Stomach (tissue), 9 donors: Measurements from ENCODE around the gene SHROOM4. TPM values are rescaled to one million over a fixed set of nuclear protein-coding genes. Genes with fewer than 3 reads are reported as not detected.

Source experiments
- DNase-seq, 2 donors: peaks; one replicate each; pipeline versions ENCODE4 v3.0.0 to v3.0.0-alpha.2; 2013 to 2019
- H3K27ac ChIP-seq, 5 donors: fragments of 200-600 bp in 4 of 5; sonication (generic) in 4 of 5; one replicate each; pipeline ENCODE4 v1.5.1; 2013 to 2019; ENCODE audit warnings: mild to moderate bottlenecking in 1 of 5, moderate library complexity in 1 of 5
- H3K27me3 ChIP-seq, 3 donors: fragments of 200-600 bp; sonication (generic); one replicate each; pipeline ENCODE4 v1.5.1; 2017 to 2019; ENCODE audit warnings: mixed run types in 1 of 3
- H3K36me3 ChIP-seq, 4 donors: fragments of 200-600 bp; sonication (generic); 1 replicate in 3 of 4; 2 replicates in 1 of 4; pipeline ENCODE4 v1.5.1; 2016 to 2019
- H3K4me1 ChIP-seq, 4 donors: fragments of 200-600 bp; sonication (generic); one replicate each; pipeline ENCODE4 v1.5.1; 2016 to 2019
- H3K4me3 ChIP-seq, 4 donors: fragments of 200-600 bp; sonication (generic) in 3 of 4; one replicate each; pipeline ENCODE4 v1.5.1; 2016 to 2019; ENCODE audit warnings: mild to moderate bottlenecking in 1 of 4
- H3K9me3 ChIP-seq, 4 donors: fragments of 200-600 bp; sonication (generic); one replicate each; pipeline ENCODE4 v1.5.1; 2016 to 2019
- CTCF ChIP-seq, 7 experiments: fragments of 450-650 bp in 4 of 7; fragments of 200-600 bp in 3 of 7; sonication (generic) in 3 of 7; IDR thresholded peaks; one replicate each; pipeline ENCODE4 v1.5.1; 2016 to 2019; ENCODE audit warnings: antibody characterized with exemption in 7 of 7, control low read depth in 2 of 7, mild to moderate bottlenecking in 1 of 7
- EP300 ChIP-seq: sonication (generic); formaldehyde crosslinking; IDR thresholded peaks from one replicate; pipeline ENCODE4 v1.6.1; 2017; ENCODE audit warnings: antibody characterized with exemption
- POLR2A ChIP-seq, 4 donors: fragments of 450-650 bp; IDR thresholded peaks; one replicate each; pipeline ENCODE4 v1.6.1; 2016; ENCODE audit warnings: antibody characterized with exemption in 4 of 4, control low read depth in 2 of 4, mild to moderate bottlenecking in 1 of 4, moderate library complexity in 1 of 4
- POLR2AphosphoS5 ChIP-seq, 3 donors: sonication (generic); formaldehyde crosslinking; IDR thresholded peaks; one replicate each; pipeline ENCODE4 v1.6.1; 2016; ENCODE audit warnings: antibody characterized with exemption in 3 of 3
- WGBS, 5 donors: extraction: QIAGEN DNeasy Blood & Tissue Kit in 3 of 5; methylation state at CpG; one replicate each; pipeline versions ENCODE4 v1.1.5 to v1.1.7; 2013 to 2018; 5-methylcytosine and 5-hydroxymethylcytosine counted together
- intact Hi-C: fragments of 100-400 bp; cut with DNase I; formaldehyde crosslinking; loops from one replicate; pipeline ENCODE4 v1.15.1; 2023; ENCODE audit warnings: low total_unique reads
- polyA plus RNA-seq, 3 donors: library from polyadenylated mRNA; stranded (reverse); fragments of 200-250 nt; gene quantifications; one replicate each; pipeline ENCODE4 v1.2.3, GENCODE V29; 2013
- total RNA-seq, 5 donors: library from RNA; depleted of rRNA; stranded (reverse); fragments of >200 nt; gene quantifications; one replicate each; pipeline versions ENCODE4 v1.1.0 to v1.2.3, GENCODE V29; 2014 to 2016
- donor health status: healthy with polysubstance abuse.
- donor health status: Bipolar disorder and iron deficiency.
- donor health status: healthy.

The SHROOM4 gene
- total and polyA plus RNA-seq, 8 donors = 0.88 to 8.3 (median 2.6) TPM

- no peaks in the 10 kb centered on the region for H3K4me1 ChIP-seq
- H3K36me3 ChIP-seq = no peaks in the 10 kb centered on the region
- no peak for TF ChIP-seq POLR2A (IDR thresholded peaks at IDR 0.05)
- no peak for TF ChIP-seq EP300
- TF ChIP-seq POLR2AphosphoS5 (IDR thresholded peaks at IDR 0.05) = no peak
- no peak for TF ChIP-seq CTCF (IDR thresholded peaks at IDR 0.05)
- H3K27ac ChIP-seq = no peak overlapping the region
- H3K27me3 ChIP-seq = peaks cover 0 to 6% (median 0%) of the 10 kb centered on the region in 3 donors
- H3K9me3 ChIP-seq = no peaks in the 10 kb centered on the region
- DNase-seq = no peak
- 67 to 80% (median 76%) methylated on average over 3 of the region's 3 CpGs for WGBS, 5 donors
- intact Hi-C loops = no loop called here
- H3K4me3 ChIP-seq = no peak overlapping the region
Observed at GRCh38 chrX:50858548-50858947, 44.6 kb upstream of the SHROOM4 start.

GRCh38 chrX:50853399-50853798 is 39.4 kb upstream of the SHROOM4 start:
- Histone ChIP-seq H3K36me3 (no peaks in the 10 kb centered on the region), H3K27ac (no peak overlapping the region), H3K27me3 (peaks cover 0 to 5% (median 0%) of the 10 kb centered on the region in 3 donors), H3K9me3 (peaks cover 0 to 14% (median 6%) of the 10 kb centered on the region in 4 donors), H3K4me1 (no peaks in the 10 kb centered on the region), H3K4me3 (no peak overlapping the region)
- intact Hi-C loops = no loop called here
- peak in 1 of 2 donors; percentile 9 for DNase-seq
- TF ChIP-seq POLR2AphosphoS5 (IDR thresholded peaks at IDR 0.05) (no peak), POLR2A (IDR thresholded peaks at IDR 0.05) (no peak), CTCF (IDR thresholded peaks at IDR 0.05) (no peak), EP300 (no peak)
- 43 to 56% (median 50%) methylated on average over 1 of the region's 1 CpG for WGBS, 5 donors

GRCh38 chrX:50852524-50852923 is 38.5 kb upstream of the SHROOM4 start:
- no peak for DNase-seq
- peaks cover 0 to 5% (median 0%) of the 10 kb centered on the region in 3 donors for H3K27me3 ChIP-seq
- no peak overlapping the region for H3K27ac ChIP-seq
- H3K36me3 ChIP-seq = no peaks in the 10 kb centered on the region
- H3K4me1 ChIP-seq = no peaks in the 10 kb centered on the region
- TF ChIP-seq POLR2AphosphoS5 (IDR thresholded peaks at IDR 0.05) (no peak), CTCF (IDR thresholded peaks at IDR 0.05) (no peak), EP300 (no peak), POLR2A (IDR thresholded peaks at IDR 0.05) (no peak)
- intact Hi-C loops = no loop called here
- no peak overlapping the region for H3K4me3 ChIP-seq
- peaks cover 0 to 14% (median 6%) of the 10 kb centered on the region in 4 donors for H3K9me3 ChIP-seq
- 71 to 91% (median 86%) methylated on average over 4 of the region's 4 CpGs for WGBS, 5 donors

GRCh38 chrX:50842221-50842620 is 28.2 kb upstream of the SHROOM4 start:
- Histone ChIP-seq H3K4me1 (no peaks in the 10 kb centered on the region), H3K4me3 (no peak overlapping the region), H3K36me3 (no peaks in the 10 kb centered on the region), H3K27ac (no peak overlapping the region), H3K9me3 (peaks cover 0 to 11% (median 3%) of the 10 kb centered on the region in 4 donors), H3K27me3 (no peaks in the 10 kb centered on the region)
- 32 to 67% (median 53%) methylated on average over 4 of the region's 4 CpGs for WGBS, 5 donors
- intact Hi-C loops = no loop called here
- no peak for TF ChIP-seq POLR2A (IDR thresholded peaks at IDR 0.05)
- TF ChIP-seq POLR2AphosphoS5 (IDR thresholded peaks at IDR 0.05) = no peak
- no peak for TF ChIP-seq CTCF (IDR thresholded peaks at IDR 0.05)
- TF ChIP-seq EP300 = no peak
- no peak for DNase-seq
